Measurements from ENCODE around the gene OSTC. TPM values are rescaled to one million over a fixed set of nuclear protein-coding genes. Genes with fewer than 3 reads are reported as not detected.

OSTC gene
- total RNA-seq, 1 experiment from 2014 or later = 105 TPM

- H2AFZ ChIP-seq (ENCODE audit: low read depth, low read length, poor library complexity, severe bottlenecking) = no peak overlapping the region
- no peaks in the 10 kb centered on the region for H3K9me2 ChIP-seq (ENCODE audit: insufficient read depth)
- no peak overlapping the region for H3K9ac ChIP-seq (ENCODE audit: low read length)
- ChIA-PET RAD21 (ENCODE audit: low non-redundant PET in 1 of 2, low total read pairs in 2 of 2, uncharacterized antibody in 2 of 2, unreplicated experiment in 2 of 2) (no interaction called here), POLR2A (no interaction called here), CTCF (no interaction called here)
- H3K27me3 ChIP-seq (ENCODE audit: insufficient read depth, low read length) = no peaks in the 10 kb centered on the region
- no peaks in the 10 kb centered on the region for H4K20me1 ChIP-seq (ENCODE audit: insufficient read depth)
- BruUV-seq (replicated peaks) = no TSS peak
- intact Hi-C loops (cut with micrococcal nuclease) = no loop called here
- H3K9me3 ChIP-seq (ENCODE audit: control insufficient read depth in 1 of 2, insufficient read depth in 1 of 2, low read depth in 1 of 2, low read length in 2 of 2) = no peaks in the 10 kb centered on the region
- no peaks in the 10 kb centered on the region for H3K36me3 ChIP-seq (ENCODE audit: control insufficient read depth in 1 of 2, insufficient read depth in 2 of 2, low read length in 2 of 2)
- TF ChIP-seq ELF1 (IDR thresholded peaks at IDR 0.05; ENCODE audit: borderline replicate concordance, low read depth) (no peak), ZNF274 (IDR thresholded peaks at IDR 0.05; ENCODE audit: low read depth, low read length) (no peak), CEBPB (IDR thresholded peaks at IDR 0.05; ENCODE audit: low read depth) (no peak), EZH2phosphoT487 (IDR thresholded peaks at IDR 0.05; ENCODE audit: borderline replicate concordance) (no peak), TCF7L2 (IDR thresholded peaks at IDR 0.05; ENCODE audit: borderline replicate concordance, extremely low read depth, insufficient read depth, insufficient read length) (no peak), FOSL1 (IDR thresholded peaks at IDR 0.05; ENCODE audit: low read depth) (no peak), ATF3 (IDR thresholded peaks at IDR 0.05) (no peak), SRF (IDR thresholded peaks at IDR 0.05; ENCODE audit: low read depth) (no peak), CBX3 (IDR thresholded peaks at IDR 0.05; ENCODE audit: low read depth) (no peak), ZFX (IDR thresholded peaks at IDR 0.05) (no peak), JUND (IDR thresholded peaks at IDR 0.05) (no peak), ZBTB33 (IDR thresholded peaks at IDR 0.05; ENCODE audit: extremely low read depth, insufficient replicate concordance, low read length) (no peak), RAD21 (IDR thresholded peaks at IDR 0.05; ENCODE audit: low read depth) (no peak), POLR2A (IDR thresholded peaks at IDR 0.05; ENCODE audit: borderline replicate concordance, extremely low read depth, insufficient read depth, insufficient read length) (no peak), POLR2AphosphoS5 (IDR thresholded peaks at IDR 0.05; ENCODE audit: low read depth, low read length) (no peak), REST (IDR thresholded peaks at IDR 0.05; ENCODE audit: low read depth) (no peak), SP1 (IDR thresholded peaks at IDR 0.05; ENCODE audit: low read depth) (no peak)
- H3K4me1 ChIP-seq (ENCODE audit: control insufficient read depth in 1 of 2, insufficient read depth in 2 of 2, low read length in 2 of 2) = no peaks in the 10 kb centered on the region
- H3K79me2 ChIP-seq (ENCODE audit: insufficient read depth, low read length) = no peaks in the 10 kb centered on the region
- no peak overlapping the region for H3K27ac ChIP-seq (ENCODE audit: low read depth, low read length)
- no peak overlapping the region for H3K4me3 ChIP-seq (replicated peaks in 1 of 2; ENCODE audit: low read depth in 1 of 2, low read length in 2 of 2)
- no peak for ATAC-seq
- no peak for DNase-seq (ENCODE audit: low read depth, low spot score)
- no peak overlapping the region for H3K4me2 ChIP-seq (ENCODE audit: low read length)
Measured at GRCh38 chr4:108690738-108691137, 40.3 kb downstream of the OSTC start.
